SK-N-SH (cell line): Measurements from ENCODE around the gene DOCK4.

Experiments
- EZH2phosphoT487 ChIP-seq: fragments of 200-600 bp; sonication (generic); IDR thresholded peaks from 2 replicates; pipeline ENCODE4 v1.6.1; 2017; ENCODE audit warnings: low read depth, mixed run types, mild to moderate bottlenecking, antibody characterized with exemption, moderate library complexity, borderline replicate concordance
- FOXM1 ChIP-seq: IDR thresholded peaks from 2 replicates; pipeline ENCODE4 v1.4.0; 2012; ENCODE audit warnings: low read depth, mild to moderate bottlenecking
- GABPA ChIP-seq: IDR thresholded peaks from 2 replicates; pipeline ENCODE4 v1.4.0; 2012; ENCODE audit warnings: low read depth, mild to moderate bottlenecking
- POLR2AphosphoS5 ChIP-seq: IDR thresholded peaks from 2 replicates; pipeline ENCODE4 v1.6.1; 2012; ENCODE audit warnings: low read depth, low read length
- TEAD4 ChIP-seq: IDR thresholded peaks from 2 replicates; pipeline ENCODE4 v1.4.0; 2012; ENCODE audit warnings: mild to moderate bottlenecking, borderline replicate concordance; ENCODE audit not compliant: insufficient read depth
- TF ChIP-seq, protein P1 (sequence below): fragments of 200-600 bp; sonication (generic); IDR thresholded peaks from 2 replicates; pipeline ENCODE4 v1.6.1; 2017; ENCODE audit warnings: antibody characterized with exemption, mild to moderate bottlenecking, moderate library complexity
- TF ChIP-seq, protein P2 (sequence below): IDR thresholded peaks from 2 replicates; pipeline ENCODE4 v1.4.0; 2012; ENCODE audit warnings: low read depth
- TF ChIP-seq, protein P3 (sequence below): IDR thresholded peaks from 2 replicates; pipeline ENCODE4 v1.6.1; 2012; ENCODE audit warnings: mild to moderate bottlenecking, low read depth, low read length, moderate library complexity

DNA sequence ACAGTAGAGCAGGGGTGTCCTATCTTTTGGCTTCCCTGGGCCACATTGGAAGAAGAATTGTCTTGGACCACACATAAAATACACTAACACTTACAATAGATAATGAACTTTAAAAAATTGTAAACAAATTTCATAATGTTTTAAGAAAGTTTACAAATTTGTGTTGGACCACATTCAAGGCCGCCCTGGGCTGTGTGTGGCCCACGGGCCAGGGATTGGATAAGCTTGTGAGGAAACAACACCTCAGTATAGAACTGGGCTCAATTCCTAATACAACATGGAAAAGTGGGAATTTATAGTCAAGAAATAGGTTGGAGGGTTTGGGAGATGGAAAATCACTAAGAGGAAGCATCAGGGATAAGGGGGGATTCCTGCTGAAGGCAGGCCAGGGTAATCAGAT, 18.0 kb upstream of the DOCK4 start:
- TF ChIP-seq, protein P1, sequence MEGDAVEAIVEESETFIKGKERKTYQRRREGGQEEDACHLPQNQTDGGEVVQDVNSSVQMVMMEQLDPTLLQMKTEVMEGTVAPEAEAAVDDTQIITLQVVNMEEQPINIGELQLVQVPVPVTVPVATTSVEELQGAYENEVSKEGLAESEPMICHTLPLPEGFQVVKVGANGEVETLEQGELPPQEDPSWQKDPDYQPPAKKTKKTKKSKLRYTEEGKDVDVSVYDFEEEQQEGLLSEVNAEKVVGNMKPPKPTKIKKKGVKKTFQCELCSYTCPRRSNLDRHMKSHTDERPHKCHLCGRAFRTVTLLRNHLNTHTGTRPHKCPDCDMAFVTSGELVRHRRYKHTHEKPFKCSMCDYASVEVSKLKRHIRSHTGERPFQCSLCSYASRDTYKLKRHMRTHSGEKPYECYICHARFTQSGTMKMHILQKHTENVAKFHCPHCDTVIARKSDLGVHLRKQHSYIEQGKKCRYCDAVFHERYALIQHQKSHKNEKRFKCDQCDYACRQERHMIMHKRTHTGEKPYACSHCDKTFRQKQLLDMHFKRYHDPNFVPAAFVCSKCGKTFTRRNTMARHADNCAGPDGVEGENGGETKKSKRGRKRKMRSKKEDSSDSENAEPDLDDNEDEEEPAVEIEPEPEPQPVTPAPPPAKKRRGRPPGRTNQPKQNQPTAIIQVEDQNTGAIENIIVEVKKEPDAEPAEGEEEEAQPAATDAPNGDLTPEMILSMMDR = no peak
- TF ChIP-seq FOXM1 (no peak), GABPA (no peak), EZH2phosphoT487 (no peak), TEAD4 (no peak), POLR2AphosphoS5 (no peak)
- TF ChIP-seq, protein P2, sequence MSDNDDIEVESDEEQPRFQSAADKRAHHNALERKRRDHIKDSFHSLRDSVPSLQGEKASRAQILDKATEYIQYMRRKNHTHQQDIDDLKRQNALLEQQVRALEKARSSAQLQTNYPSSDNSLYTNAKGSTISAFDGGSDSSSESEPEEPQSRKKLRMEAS = no peak
- TF ChIP-seq, protein P3, sequence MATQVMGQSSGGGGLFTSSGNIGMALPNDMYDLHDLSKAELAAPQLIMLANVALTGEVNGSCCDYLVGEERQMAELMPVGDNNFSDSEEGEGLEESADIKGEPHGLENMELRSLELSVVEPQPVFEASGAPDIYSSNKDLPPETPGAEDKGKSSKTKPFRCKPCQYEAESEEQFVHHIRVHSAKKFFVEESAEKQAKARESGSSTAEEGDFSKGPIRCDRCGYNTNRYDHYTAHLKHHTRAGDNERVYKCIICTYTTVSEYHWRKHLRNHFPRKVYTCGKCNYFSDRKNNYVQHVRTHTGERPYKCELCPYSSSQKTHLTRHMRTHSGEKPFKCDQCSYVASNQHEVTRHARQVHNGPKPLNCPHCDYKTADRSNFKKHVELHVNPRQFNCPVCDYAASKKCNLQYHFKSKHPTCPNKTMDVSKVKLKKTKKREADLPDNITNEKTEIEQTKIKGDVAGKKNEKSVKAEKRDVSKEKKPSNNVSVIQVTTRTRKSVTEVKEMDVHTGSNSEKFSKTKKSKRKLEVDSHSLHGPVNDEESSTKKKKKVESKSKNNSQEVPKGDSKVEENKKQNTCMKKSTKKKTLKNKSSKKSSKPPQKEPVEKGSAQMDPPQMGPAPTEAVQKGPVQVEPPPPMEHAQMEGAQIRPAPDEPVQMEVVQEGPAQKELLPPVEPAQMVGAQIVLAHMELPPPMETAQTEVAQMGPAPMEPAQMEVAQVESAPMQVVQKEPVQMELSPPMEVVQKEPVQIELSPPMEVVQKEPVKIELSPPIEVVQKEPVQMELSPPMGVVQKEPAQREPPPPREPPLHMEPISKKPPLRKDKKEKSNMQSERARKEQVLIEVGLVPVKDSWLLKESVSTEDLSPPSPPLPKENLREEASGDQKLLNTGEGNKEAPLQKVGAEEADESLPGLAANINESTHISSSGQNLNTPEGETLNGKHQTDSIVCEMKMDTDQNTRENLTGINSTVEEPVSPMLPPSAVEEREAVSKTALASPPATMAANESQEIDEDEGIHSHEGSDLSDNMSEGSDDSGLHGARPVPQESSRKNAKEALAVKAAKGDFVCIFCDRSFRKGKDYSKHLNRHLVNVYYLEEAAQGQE = no peak
